ENCODE results near the gene NOTCH1. TPM values are rescaled to one million over a fixed set of nuclear protein-coding genes. Genes with fewer than 3 reads are reported as not detected.
A peak's percentile ranks its signal among the peaks of the same experiment; 100 is the strongest.

NOTCH1 gene
- total and polyA plus RNA-seq, 4 donors: 28.2 to 75.9 (median 50.0) TPM

DNA sequence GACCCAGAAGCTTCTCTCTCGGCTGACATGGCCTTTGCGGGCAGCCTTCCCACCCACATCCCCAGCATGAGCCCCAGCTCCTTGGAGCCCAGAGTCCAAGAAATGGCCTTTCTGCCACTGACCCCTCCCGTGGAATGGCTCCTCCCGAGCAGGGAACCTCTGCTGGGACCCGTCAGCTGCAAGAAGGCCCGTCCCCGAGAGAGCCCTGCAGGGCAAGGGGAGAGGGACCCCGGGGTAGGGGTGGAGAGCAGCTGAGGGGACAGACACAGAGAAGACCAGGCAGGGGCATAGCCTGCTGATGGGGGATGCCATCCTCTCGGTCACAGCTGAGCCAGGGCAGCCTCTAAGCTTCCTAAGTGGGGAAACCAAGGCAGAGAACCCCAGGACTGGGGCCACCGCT, 11.2 kb upstream of the NOTCH1 start:
- no peak overlapping the region for H3K4me3 ChIP-seq (ENCODE audit: low read depth, low read length)
- WGBS (ENCODE audit: insufficient coverage): 89% methylated on average over 9 of the region's 10 CpGs
- DNase-seq (ENCODE audit: low read depth in 4 of 6, low spot score in 6 of 6): no peak
- no peaks in the 10 kb centered on the region for H3K36me3 ChIP-seq (ENCODE audit: control insufficient read depth, insufficient read depth, low read length)
- no peaks in the 10 kb centered on the region for H3K27me3 ChIP-seq (ENCODE audit: control insufficient read depth, insufficient read depth, low read length)
- no peak overlapping the region for H3K27ac ChIP-seq (ENCODE audit: low read depth, low read length)
- H3K9me3 ChIP-seq (ENCODE audit: control insufficient read depth, insufficient read depth, low read length): peaks cover 7% of the 10 kb centered on the region
- peaks cover 15% of the 10 kb centered on the region for H3K4me1 ChIP-seq (ENCODE audit: control insufficient read depth, insufficient read depth, low read length)

DNA sequence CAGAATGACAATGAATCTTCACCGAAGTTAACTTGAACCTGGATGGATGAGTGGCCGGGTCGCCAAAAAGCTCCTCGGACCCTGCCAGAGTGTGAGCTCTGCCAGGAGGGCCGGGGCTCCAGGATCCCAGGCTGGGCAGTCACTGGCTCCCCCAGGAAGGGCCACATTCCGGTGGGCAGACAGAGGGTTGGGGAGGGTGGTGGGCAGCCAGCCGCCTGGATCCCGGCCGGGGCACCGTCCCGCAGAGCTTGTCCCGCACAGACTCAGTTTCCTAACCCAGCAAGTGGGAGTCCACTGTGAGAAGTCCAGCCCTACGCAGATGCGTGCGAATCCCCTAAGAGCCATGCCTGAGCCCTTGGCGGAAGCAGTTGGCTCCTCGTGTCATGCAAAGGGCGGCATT, 10.3 kb upstream of the NOTCH1 start:
- WGBS (ENCODE audit: insufficient coverage): 88% methylated on average over 18 of the region's 18 CpGs
- Histone ChIP-seq H3K4me3 (ENCODE audit: low read depth, low read length) (no peak overlapping the region), H3K27ac (ENCODE audit: low read depth, low read length) (no peak overlapping the region), H3K9me3 (ENCODE audit: control insufficient read depth, insufficient read depth, low read length) (peaks cover 7% of the 10 kb centered on the region), H3K27me3 (ENCODE audit: control insufficient read depth, insufficient read depth, low read length) (no peaks in the 10 kb centered on the region), H3K36me3 (ENCODE audit: control insufficient read depth, insufficient read depth, low read length) (no peaks in the 10 kb centered on the region), H3K4me1 (ENCODE audit: control insufficient read depth, insufficient read depth, low read length) (peaks cover 23% of the 10 kb centered on the region)
- DNase-seq (ENCODE audit: low read depth in 4 of 6, low spot score in 6 of 6): no peak

DNA sequence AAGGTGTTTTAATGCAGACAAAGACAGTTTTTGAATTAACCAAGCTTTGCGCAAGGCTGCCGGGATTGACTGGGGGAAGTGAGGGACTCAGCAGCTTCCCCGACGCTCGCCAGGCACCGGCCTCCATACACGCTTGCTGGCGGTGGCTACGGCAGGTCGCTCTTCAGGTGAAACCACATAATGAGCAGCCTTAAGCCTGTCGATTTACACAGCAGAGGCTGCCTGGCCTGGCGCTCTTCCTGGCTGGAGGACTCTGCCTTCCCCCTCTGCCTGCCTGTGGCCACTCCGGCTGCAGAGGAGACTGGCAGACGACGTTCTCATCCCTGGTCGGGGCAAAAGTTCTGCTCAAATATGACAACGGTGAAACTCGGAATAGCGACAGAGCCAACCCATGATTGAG, 9.0 kb upstream of the NOTCH1 start:
- 77% methylated on average over 19 of the region's 19 CpGs for WGBS (ENCODE audit: insufficient coverage)
- no peak for DNase-seq (ENCODE audit: low read depth in 4 of 6, low spot score in 6 of 6)
- H3K9me3 ChIP-seq (ENCODE audit: control insufficient read depth, insufficient read depth, low read length): peaks cover 6% of the 10 kb centered on the region
- H3K4me1 ChIP-seq (ENCODE audit: control insufficient read depth, insufficient read depth, low read length): peaks cover 36% of the 10 kb centered on the region
- H3K36me3 ChIP-seq (ENCODE audit: control insufficient read depth, insufficient read depth, low read length): no peaks in the 10 kb centered on the region
- no peak overlapping the region for H3K4me3 ChIP-seq (ENCODE audit: low read depth, low read length)
- H3K27me3 ChIP-seq (ENCODE audit: control insufficient read depth, insufficient read depth, low read length): no peaks in the 10 kb centered on the region
- H3K27ac ChIP-seq (ENCODE audit: low read depth, low read length): no peak overlapping the region

DNA sequence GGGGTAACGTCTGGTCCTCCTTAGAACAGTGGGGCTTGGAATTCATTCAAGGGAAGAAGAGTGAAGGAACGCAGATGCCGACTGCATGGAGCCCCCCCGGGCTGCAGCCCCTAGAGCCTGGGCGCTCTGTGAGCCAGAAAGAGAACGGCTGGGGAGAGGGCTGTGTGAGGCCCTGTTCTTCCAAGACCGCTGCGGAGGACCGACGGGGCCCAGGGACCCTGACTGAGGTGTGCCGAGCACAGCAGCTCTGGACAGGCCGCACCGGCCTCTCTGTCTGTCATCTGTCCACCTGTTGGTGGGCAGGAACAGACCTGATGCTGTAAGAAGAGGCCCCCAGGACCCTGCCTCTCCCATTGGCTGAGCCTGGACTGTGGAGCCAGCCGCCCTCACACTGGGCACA, 7.7 kb upstream of the NOTCH1 start:
- Histone ChIP-seq H3K27me3 (ENCODE audit: control insufficient read depth, insufficient read depth, low read length) (no peaks in the 10 kb centered on the region), H3K36me3 (ENCODE audit: control insufficient read depth, insufficient read depth, low read length) (no peaks in the 10 kb centered on the region), H3K27ac (ENCODE audit: low read depth, low read length) (no peak overlapping the region), H3K4me1 (ENCODE audit: control insufficient read depth, insufficient read depth, low read length) (peaks cover 44% of the 10 kb centered on the region), H3K9me3 (ENCODE audit: control insufficient read depth, insufficient read depth, low read length) (no peaks in the 10 kb centered on the region), H3K4me3 (ENCODE audit: low read depth, low read length) (no peak overlapping the region)
- no peak for DNase-seq (ENCODE audit: low read depth in 4 of 6, low spot score in 6 of 6)
- WGBS (ENCODE audit: insufficient coverage): 67% methylated on average over 14 of the region's 14 CpGs

DNA sequence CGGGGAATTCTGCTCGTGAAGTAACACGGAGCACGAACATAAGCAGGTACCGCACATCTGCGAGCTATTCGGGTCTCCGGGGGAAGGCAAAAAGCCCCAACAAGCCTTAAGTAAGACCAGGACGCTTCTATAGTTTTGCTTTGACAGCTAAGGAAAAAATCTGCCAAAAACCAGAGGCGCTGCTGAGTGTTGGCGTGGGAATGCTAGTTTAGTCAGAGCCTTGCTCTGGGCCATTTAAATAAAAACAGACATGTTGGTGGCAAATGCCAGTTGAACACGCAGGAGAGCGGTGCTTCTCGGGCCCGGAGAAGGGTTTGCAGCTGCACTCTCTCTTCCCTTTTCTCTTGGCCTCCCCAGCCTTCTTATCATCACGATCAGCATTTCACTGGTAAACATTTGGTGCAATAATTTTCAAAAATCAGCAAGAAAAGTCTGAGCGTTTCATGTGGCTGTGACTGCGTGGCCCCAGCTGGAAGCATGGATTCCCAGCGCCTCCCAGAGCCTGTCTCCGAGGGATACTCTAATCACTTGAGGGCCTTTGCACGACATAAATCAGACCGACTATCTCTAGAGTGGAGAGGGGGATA, 6.4 kb upstream of the NOTCH1 start:
- WGBS (ENCODE audit: insufficient coverage): 35% methylated on average over 22 of the region's 22 CpGs
- Histone ChIP-seq H3K4me1 (ENCODE audit: control insufficient read depth, insufficient read depth, low read length) (peaks cover 58% of the 10 kb centered on the region), H3K27ac (ENCODE audit: low read depth, low read length) (peak overlapping the region; percentile 17), H3K4me3 (ENCODE audit: low read depth, low read length) (no peak overlapping the region), H3K27me3 (ENCODE audit: control insufficient read depth, insufficient read depth, low read length) (no peaks in the 10 kb centered on the region), H3K36me3 (ENCODE audit: control insufficient read depth, insufficient read depth, low read length) (no peaks in the 10 kb centered on the region), H3K9me3 (ENCODE audit: control insufficient read depth, insufficient read depth, low read length) (no peaks in the 10 kb centered on the region)
- DNase-seq (ENCODE audit: low read depth in 4 of 6, low spot score in 6 of 6): peak in 2 of 6 donors; percentile 52 to 63

DNA sequence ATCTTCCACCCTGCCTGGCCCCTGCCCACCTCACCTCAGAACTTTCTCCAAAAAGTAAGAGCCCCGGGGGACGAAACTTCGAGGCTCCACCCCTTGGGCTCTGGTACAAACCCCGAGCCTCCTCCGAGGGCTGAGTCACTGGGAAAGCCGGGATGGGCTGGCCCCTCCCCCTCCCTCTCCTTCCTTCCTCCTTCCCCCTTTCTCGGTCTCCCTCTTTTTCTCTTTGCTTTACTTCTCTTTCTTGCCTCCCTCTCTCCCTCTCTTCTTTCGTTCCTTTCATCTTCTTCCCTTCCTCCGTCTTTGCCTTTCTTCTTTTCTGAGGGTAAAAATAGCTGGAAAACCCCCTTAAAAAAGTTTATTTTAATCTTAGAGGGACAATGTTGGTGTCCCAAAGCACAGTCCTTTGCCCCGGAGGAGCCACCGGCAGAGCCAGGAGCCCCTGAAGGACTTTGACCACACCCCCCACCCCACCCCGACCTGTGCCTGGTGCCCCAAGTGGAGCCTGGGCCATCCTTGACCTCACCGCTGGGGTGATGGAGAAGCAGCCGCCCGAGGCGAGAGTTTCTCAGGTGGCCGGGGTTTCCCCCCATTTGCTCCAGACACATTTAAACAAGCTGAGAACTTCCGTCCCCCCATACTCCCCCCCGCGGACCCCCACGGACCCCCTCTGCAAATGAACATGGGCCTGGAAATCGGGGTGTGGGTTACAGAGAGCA, 5.7 kb upstream of the NOTCH1 start:
- WGBS (ENCODE audit: insufficient coverage): 12% methylated on average over 10 of the region's 22 CpGs
- H3K4me3 ChIP-seq (ENCODE audit: low read depth, low read length): no peak overlapping the region
- no peaks in the 10 kb centered on the region for H3K9me3 ChIP-seq (ENCODE audit: control insufficient read depth, insufficient read depth, low read length)
- no peaks in the 10 kb centered on the region for H3K36me3 ChIP-seq (ENCODE audit: control insufficient read depth, insufficient read depth, low read length)
- H3K27ac ChIP-seq (ENCODE audit: low read depth, low read length): peak overlapping the region; percentile 17
- H3K4me1 ChIP-seq (ENCODE audit: control insufficient read depth, insufficient read depth, low read length): peaks cover 64% of the 10 kb centered on the region
- DNase-seq (ENCODE audit: low read depth in 4 of 6, low spot score in 6 of 6): no peak
- no peaks in the 10 kb centered on the region for H3K27me3 ChIP-seq (ENCODE audit: control insufficient read depth, insufficient read depth, low read length)

DNA sequence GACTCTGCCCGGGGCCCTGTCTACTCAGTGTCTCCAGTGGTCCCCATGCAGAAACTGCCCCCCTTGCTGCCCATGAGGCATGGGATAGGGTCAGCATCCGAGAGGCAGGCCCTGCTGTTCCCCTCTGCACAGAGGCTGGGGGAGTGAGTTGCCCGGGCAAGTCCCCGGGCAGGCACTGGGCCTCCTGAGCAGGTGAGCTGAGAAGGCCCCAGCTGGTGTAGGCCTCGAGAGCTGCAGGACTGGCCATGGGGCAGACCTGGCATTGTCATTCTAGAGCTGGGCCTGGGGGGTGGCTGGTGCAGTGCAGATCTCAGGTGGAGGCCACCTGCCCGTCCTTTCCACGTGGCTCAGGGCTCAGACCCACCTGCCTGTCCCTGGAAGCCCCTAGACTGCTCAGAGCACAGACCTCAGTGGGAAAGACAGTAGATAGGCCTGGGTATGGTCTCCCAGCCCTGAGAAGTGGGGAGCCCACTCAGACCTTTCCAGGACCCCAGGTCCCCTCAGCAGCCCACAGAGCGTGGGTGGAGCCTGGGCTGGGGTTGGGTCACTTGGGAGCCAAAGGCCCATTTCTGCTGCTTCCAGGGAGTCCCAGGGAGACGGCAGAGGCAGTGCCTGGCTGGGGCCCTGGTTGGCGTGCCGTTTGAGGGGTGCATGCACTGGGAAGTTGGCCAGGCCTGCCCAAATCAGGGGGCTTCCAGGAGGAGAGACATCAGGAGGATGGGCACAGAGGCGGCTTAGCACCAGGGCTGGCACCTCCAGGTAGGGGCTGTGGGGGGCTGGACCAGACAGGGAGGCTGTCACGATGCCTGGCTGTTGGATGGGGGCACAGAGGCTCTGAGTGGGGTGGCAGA, 4.8 kb upstream of the NOTCH1 start:
- H3K4me3 ChIP-seq (ENCODE audit: low read depth, low read length): no peak overlapping the region
- no peak overlapping the region for H3K27ac ChIP-seq (ENCODE audit: low read depth, low read length)
- WGBS (ENCODE audit: insufficient coverage): 84% methylated on average over 12 of the region's 13 CpGs
- H3K27me3 ChIP-seq (ENCODE audit: control insufficient read depth, insufficient read depth, low read length): no peaks in the 10 kb centered on the region
- no peaks in the 10 kb centered on the region for H3K36me3 ChIP-seq (ENCODE audit: control insufficient read depth, insufficient read depth, low read length)
- no peak for DNase-seq (ENCODE audit: low read depth in 4 of 6, low spot score in 6 of 6)
- no peaks in the 10 kb centered on the region for H3K9me3 ChIP-seq (ENCODE audit: control insufficient read depth, insufficient read depth, low read length)
- peaks cover 69% of the 10 kb centered on the region for H3K4me1 ChIP-seq (ENCODE audit: control insufficient read depth, insufficient read depth, low read length)

DNA sequence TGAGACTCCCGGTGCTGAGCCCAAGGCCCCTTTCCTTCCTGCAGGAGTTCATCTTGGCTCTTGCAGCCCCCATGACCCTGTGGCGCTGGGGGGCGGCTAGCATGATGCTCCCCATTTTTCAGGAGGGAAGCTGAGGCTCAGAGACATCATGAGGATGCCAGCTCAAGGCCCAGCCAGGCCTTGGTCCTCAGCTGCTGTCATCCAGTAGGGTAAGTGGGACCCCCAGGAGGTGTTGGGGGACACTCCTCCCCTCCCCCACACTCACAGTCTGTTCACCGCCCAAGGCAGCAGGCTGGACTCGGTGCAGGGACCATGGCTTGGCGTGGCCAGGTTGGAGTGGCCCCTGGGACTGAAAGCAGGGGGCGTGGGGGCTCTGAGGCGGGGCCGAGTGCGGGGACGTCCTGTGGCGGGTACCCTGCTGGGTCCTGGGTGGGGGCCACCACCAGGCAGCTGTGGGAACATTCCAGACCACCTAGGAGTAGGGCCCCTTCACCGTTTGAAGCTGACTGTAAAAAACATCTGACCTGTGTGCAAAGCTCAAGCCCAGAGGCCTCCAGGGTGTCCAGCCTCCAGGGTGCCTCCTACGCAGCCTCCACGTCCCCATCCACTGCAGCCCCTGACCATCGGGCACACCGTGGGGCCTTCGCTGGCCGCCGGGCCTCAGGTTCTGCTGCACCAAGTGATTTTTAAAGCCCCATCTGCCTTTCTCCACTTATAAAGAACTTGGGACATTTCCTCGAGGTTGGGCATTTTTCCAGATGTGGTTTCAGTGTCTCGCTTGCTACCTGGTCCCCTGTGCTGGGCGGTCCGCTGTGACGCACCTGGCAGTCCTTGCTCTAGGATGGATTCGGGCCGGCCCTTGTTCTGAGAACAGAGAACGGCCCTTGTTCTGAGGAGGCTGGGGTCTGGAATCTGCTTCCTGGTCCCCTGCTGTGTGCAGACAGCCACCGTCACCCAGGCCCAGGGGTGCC, 3.4 kb upstream of the NOTCH1 start:
- H3K9me3 ChIP-seq (ENCODE audit: control insufficient read depth, insufficient read depth, low read length): no peaks in the 10 kb centered on the region
- DNase-seq (ENCODE audit: low read depth in 4 of 6, low spot score in 6 of 6): no peak
- peaks cover 6% of the 10 kb centered on the region for H3K27me3 ChIP-seq (ENCODE audit: control insufficient read depth, insufficient read depth, low read length)
- H3K27ac ChIP-seq (ENCODE audit: low read depth, low read length): no peak overlapping the region
- WGBS (ENCODE audit: insufficient coverage): 85% methylated on average over 26 of the region's 29 CpGs
- peaks cover 3% of the 10 kb centered on the region for H3K36me3 ChIP-seq (ENCODE audit: control insufficient read depth, insufficient read depth, low read length)
- H3K4me3 ChIP-seq (ENCODE audit: low read depth, low read length): no peak overlapping the region
- H3K4me1 ChIP-seq (ENCODE audit: control insufficient read depth, insufficient read depth, low read length): peaks cover 76% of the 10 kb centered on the region
